Stomach (tissue), 9 donors: Measurements from ENCODE around the gene EVX1. TPM values are rescaled to one million over a fixed set of nuclear protein-coding genes. Genes with fewer than 3 reads are reported as not detected.

Experiments
- DNase-seq, 2 donors: peaks; one replicate each; pipeline versions ENCODE4 v3.0.0 to v3.0.0-alpha.2; 2013 to 2019
- H3K27ac ChIP-seq, 5 donors: fragments of 200-600 bp in 4 of 5; sonication (generic) in 4 of 5; one replicate each; pipeline ENCODE4 v1.5.1; 2013 to 2019; ENCODE audit warnings: mild to moderate bottlenecking in 1 of 5, moderate library complexity in 1 of 5
- H3K27me3 ChIP-seq, 3 donors: fragments of 200-600 bp; sonication (generic); one replicate each; pipeline ENCODE4 v1.5.1; 2017 to 2019; ENCODE audit warnings: mixed run types in 1 of 3
- H3K36me3 ChIP-seq, 4 donors: fragments of 200-600 bp; sonication (generic); 1 replicate in 3 of 4; 2 replicates in 1 of 4; pipeline ENCODE4 v1.5.1; 2016 to 2019
- H3K4me1 ChIP-seq, 4 donors: fragments of 200-600 bp; sonication (generic); one replicate each; pipeline ENCODE4 v1.5.1; 2016 to 2019
- H3K4me3 ChIP-seq, 4 donors: fragments of 200-600 bp; sonication (generic) in 3 of 4; one replicate each; pipeline ENCODE4 v1.5.1; 2016 to 2019; ENCODE audit warnings: mild to moderate bottlenecking in 1 of 4
- H3K9me3 ChIP-seq, 4 donors: fragments of 200-600 bp; sonication (generic); one replicate each; pipeline ENCODE4 v1.5.1; 2016 to 2019
- EP300 ChIP-seq: sonication (generic); formaldehyde crosslinking; IDR thresholded peaks from one replicate; pipeline ENCODE4 v1.6.1; 2017; ENCODE audit warnings: antibody characterized with exemption
- POLR2A ChIP-seq, 4 donors: fragments of 450-650 bp; IDR thresholded peaks; one replicate each; pipeline ENCODE4 v1.6.1; 2016; ENCODE audit warnings: antibody characterized with exemption in 4 of 4, control low read depth in 2 of 4, mild to moderate bottlenecking in 1 of 4, moderate library complexity in 1 of 4
- POLR2AphosphoS5 ChIP-seq, 3 donors: sonication (generic); formaldehyde crosslinking; IDR thresholded peaks; one replicate each; pipeline ENCODE4 v1.6.1; 2016; ENCODE audit warnings: antibody characterized with exemption in 3 of 3
- WGBS, 5 donors: extraction: QIAGEN DNeasy Blood & Tissue Kit in 3 of 5; methylation state at CpG; one replicate each; pipeline versions ENCODE4 v1.1.5 to v1.1.7; 2013 to 2018; 5-methylcytosine and 5-hydroxymethylcytosine counted together
- intact Hi-C: fragments of 100-400 bp; cut with DNase I; formaldehyde crosslinking; loops from one replicate; pipeline ENCODE4 v1.15.1; 2023; ENCODE audit warnings: low total_unique reads
- polyA plus RNA-seq, 3 donors: library from polyadenylated mRNA; stranded (reverse); fragments of 200-250 nt; gene quantifications; one replicate each; pipeline ENCODE4 v1.2.3, GENCODE V29; 2013
- total RNA-seq, 5 donors: library from RNA; depleted of rRNA; stranded (reverse); fragments of >200 nt; gene quantifications; one replicate each; pipeline versions ENCODE4 v1.1.0 to v1.2.3, GENCODE V29; 2014 to 2016
- TF ChIP-seq, protein P1 (sequence below), 7 experiments: fragments of 450-650 bp in 4 of 7; fragments of 200-600 bp in 3 of 7; sonication (generic) in 3 of 7; IDR thresholded peaks; one replicate each; pipeline ENCODE4 v1.5.1; 2016 to 2019; ENCODE audit warnings: antibody characterized with exemption in 7 of 7, control low read depth in 2 of 7, mild to moderate bottlenecking in 1 of 7
- donor health status: healthy with polysubstance abuse.
- donor health status: Bipolar disorder and iron deficiency.
- donor health status: healthy.

The EVX1 gene
- total and polyA plus RNA-seq, 8 donors: not detected

DNA sequence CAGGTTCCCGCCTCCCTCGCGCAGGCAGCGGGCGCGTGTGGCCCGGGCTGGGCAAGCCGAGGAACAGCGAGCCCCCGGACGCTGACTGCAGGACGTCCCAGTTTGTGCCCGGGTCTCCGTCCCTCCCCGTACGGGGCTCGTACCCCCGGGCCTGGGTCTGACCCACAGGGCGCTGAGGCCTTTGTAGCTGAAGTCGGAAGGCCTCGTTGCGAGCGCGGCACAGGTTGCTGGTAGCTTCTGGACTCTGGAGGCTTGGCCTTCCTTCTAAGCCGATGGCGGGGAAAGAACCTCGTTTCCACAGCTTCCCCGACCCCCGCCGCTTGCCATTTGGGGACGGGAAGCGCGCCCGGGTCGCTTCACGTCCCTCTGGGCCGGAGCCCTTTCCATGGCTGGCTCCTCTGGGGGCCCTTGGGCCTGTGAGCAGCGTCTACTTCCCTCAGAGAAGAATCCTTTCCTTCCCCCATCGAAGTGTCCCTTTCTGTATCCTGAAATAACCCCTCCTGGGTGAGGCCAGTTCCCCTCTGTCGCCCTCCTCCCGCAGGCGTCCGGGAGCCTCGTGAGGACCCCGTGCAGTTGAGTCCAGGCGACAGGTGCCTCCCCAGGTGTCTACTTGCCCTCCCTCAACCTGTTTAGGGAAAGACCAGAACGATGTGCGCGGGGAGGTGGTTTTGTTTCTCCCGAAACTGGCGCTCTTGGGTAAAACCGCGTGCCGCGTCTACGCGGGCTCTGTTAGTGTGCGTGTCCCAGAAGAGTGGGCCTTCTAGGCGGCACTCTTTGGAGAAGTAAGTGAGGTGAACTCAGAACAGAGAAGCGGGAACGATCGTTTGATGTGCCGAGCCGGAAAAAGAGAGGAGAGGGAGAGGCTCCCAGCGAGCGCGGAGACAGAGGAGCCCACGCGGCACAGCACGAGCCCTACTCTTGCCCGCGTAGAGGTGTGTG, 9.3 kb downstream of the EVX1 start:
- peak in 1 of 2 donors; percentile 62 for DNase-seq
- H3K36me3 ChIP-seq: no peaks in the 10 kb centered on the region
- peaks cover 6 to 32% (median 16%) of the 10 kb centered on the region in 4 donors for H3K4me1 ChIP-seq
- peak overlapping the region in 3 of 4 donors; percentile 3 to 35 (median 20) for H3K4me3 ChIP-seq
- H3K27ac ChIP-seq: no peak overlapping the region
- TF ChIP-seq POLR2A (IDR thresholded peaks at IDR 0.05): no peak
- TF ChIP-seq, protein P1, sequence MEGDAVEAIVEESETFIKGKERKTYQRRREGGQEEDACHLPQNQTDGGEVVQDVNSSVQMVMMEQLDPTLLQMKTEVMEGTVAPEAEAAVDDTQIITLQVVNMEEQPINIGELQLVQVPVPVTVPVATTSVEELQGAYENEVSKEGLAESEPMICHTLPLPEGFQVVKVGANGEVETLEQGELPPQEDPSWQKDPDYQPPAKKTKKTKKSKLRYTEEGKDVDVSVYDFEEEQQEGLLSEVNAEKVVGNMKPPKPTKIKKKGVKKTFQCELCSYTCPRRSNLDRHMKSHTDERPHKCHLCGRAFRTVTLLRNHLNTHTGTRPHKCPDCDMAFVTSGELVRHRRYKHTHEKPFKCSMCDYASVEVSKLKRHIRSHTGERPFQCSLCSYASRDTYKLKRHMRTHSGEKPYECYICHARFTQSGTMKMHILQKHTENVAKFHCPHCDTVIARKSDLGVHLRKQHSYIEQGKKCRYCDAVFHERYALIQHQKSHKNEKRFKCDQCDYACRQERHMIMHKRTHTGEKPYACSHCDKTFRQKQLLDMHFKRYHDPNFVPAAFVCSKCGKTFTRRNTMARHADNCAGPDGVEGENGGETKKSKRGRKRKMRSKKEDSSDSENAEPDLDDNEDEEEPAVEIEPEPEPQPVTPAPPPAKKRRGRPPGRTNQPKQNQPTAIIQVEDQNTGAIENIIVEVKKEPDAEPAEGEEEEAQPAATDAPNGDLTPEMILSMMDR (IDR thresholded peaks at IDR 0.05): no peak
- no peak for TF ChIP-seq EP300
- no peak for TF ChIP-seq POLR2AphosphoS5 (IDR thresholded peaks at IDR 0.05)
- WGBS, 5 donors: 8 to 11% (median 9%) methylated on average over 42 to 72 of the region's 72 CpGs
- intact Hi-C loops: no loop called here
- H3K9me3 ChIP-seq: no peaks in the 10 kb centered on the region
- peaks cover 26 to 85% (median 70%) of the 10 kb centered on the region in 3 donors for H3K27me3 ChIP-seq

DNA sequence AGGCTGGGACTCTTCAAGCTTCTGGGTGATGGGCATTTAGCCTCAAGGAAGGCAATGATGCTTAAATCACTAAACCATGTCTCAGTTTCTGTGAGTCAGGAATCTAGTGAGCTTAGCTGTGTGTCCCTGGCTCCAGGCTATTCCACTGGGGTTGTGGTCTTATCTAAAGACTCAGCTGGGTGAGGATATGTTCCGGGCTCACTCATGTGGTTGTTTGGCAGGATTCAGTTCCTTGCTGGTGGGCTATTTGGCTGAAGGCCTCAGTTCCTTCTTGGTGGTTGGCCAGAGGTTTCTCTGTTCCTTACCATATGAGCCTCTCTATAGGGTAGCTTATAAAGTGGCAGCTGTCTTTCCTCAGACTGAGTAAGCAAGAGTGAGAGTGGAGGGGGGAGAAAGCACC, 12.0 kb downstream of the EVX1 start:
- intact Hi-C loops: no loop called here
- Histone ChIP-seq H3K9me3 (no peaks in the 10 kb centered on the region), H3K36me3 (no peaks in the 10 kb centered on the region), H3K27me3 (peaks cover 19 to 62% (median 43%) of the 10 kb centered on the region in 3 donors), H3K4me3 (no peak overlapping the region), H3K27ac (no peak overlapping the region), H3K4me1 (peaks cover 6 to 24% (median 13%) of the 10 kb centered on the region in 4 donors)
- 57 to 81% (median 67%) methylated on average over 1 of the region's 1 CpG for WGBS, 5 donors
- no peak for DNase-seq
- TF ChIP-seq, protein P1 (IDR thresholded peaks at IDR 0.05): no peak

DNA sequence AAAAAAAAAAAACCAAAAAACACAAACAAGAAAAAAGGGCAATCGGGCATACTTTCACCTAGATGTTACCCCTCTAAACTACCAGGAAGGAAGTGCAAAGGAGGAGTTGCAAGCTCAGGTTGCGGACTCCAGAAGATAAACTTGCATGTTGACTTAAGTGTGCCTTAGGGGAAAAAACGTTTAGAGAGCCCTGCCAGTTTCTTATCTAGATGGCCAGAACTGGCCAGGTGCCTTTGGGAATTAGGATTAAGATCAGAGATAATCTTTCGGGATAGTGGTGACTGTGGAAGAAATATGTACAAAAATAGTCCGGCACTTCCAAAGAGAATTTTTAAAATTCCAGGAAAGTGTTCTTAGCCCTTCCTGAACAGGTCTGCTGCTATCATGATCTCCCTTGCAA, 17.6 kb downstream of the EVX1 start:
- TF ChIP-seq POLR2A (IDR thresholded peaks at IDR 0.05) (no peak), EP300 (no peak), POLR2AphosphoS5 (IDR thresholded peaks at IDR 0.05) (no peak)
- TF ChIP-seq, protein P1 (IDR thresholded peaks at IDR 0.05): no peak
- H3K4me1 ChIP-seq: no peaks in the 10 kb centered on the region
- no peak overlapping the region for H3K4me3 ChIP-seq
- no peak overlapping the region for H3K27ac ChIP-seq
- H3K27me3 ChIP-seq: peaks cover 0 to 37% (median 0%) of the 10 kb centered on the region in 3 donors
- no peaks in the 10 kb centered on the region for H3K9me3 ChIP-seq
- WGBS, 5 donors: 26 to 41% (median 32%) methylated on average over 5 of the region's 5 CpGs
- intact Hi-C loops: no loop called here
- DNase-seq: no peak
- H3K36me3 ChIP-seq: no peaks in the 10 kb centered on the region

DNA sequence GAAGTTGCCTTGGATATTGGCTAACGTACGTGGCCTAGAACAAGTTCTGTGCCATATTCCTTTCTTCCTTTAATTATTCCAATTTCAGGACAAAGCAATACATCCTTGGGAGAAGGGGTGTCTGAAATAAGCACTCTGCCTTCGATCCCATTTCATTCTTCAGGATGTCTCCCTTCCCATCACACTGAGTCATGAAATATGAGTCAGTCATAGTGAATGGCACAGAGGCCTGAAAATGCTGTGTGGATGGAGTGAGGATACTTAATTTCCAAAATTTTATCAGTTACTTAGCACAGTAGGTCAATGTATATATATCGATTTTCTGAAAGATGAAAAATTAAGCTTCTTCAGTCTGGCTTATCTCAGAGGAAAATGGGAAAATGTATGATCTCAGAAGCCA, 19.5 kb downstream of the EVX1 start:
- 90 to 93% (median 91%) methylated on average over 4 of the region's 4 CpGs for WGBS, 5 donors
- intact Hi-C loops: no loop called here

More for the DNA sequence above, 19.5 kb downstream of the EVX1 start:
- DNase-seq: no peak
- Histone ChIP-seq H3K4me1 (no peaks in the 10 kb centered on the region), H3K27ac (no peak overlapping the region), H3K36me3 (no peaks in the 10 kb centered on the region), H3K4me3 (no peak overlapping the region), H3K27me3 (peaks cover 0 to 35% (median 0%) of the 10 kb centered on the region in 3 donors), H3K9me3 (no peaks in the 10 kb centered on the region)
- TF ChIP-seq POLR2AphosphoS5 (IDR thresholded peaks at IDR 0.05): no peak
- TF ChIP-seq POLR2A (IDR thresholded peaks at IDR 0.05): no peak
- no peak for TF ChIP-seq EP300
- TF ChIP-seq, protein P1 (IDR thresholded peaks at IDR 0.05): no peak
